Type B pancreatic cell (in vitro differentiated cells): ENCODE data around the gene WIZ. TPM values are rescaled to one million over a fixed set of nuclear protein-coding genes. Genes with fewer than 3 reads are reported as not detected.

ENCODE experiments used
- DNase-seq: peaks from one replicate; pipeline ENCODE4 v3.0.0; 2021; ENCODE audit warnings: mixed read lengths; ENCODE audit not compliant: unreplicated experiment; ENCODE audit errors: extremely low spot score
- H3K27ac Mint-ChIP-seq: 2 replicates; pipeline ENCODE4 v1.8.0; 2021; ENCODE audit warnings: mild to moderate bottlenecking, mixed read lengths
- H3K27me3 Mint-ChIP-seq: 2 replicates; pipeline ENCODE4 v1.8.0; 2021; ENCODE audit warnings: mixed read lengths
- H3K36me3 Mint-ChIP-seq: 2 replicates; pipeline ENCODE4 v1.8.0; 2021; ENCODE audit warnings: mixed read lengths
- H3K4me1 Mint-ChIP-seq: one replicate; pipeline ENCODE4 v1.8.0; 2021; ENCODE audit warnings: mixed read lengths; ENCODE audit not compliant: unreplicated experiment
- H3K4me3 Mint-ChIP-seq: 2 replicates; pipeline ENCODE4 v1.8.0; 2021; ENCODE audit warnings: mild to moderate bottlenecking, mixed read lengths
- H3K9me3 Mint-ChIP-seq: 2 replicates; pipeline ENCODE4 v1.8.0; 2021; ENCODE audit warnings: mixed read lengths
- CTCF ChIP-seq: fragments of 200-600 bp; sonication (generic); conservative IDR thresholded peaks from 2 replicates; pipeline ENCODE4 v1.5.0; 2021; ENCODE audit warnings: antibody characterized with exemption, mild to moderate bottlenecking
- total RNA-seq: library from RNA; stranded (reverse); gene quantifications from 2 replicates; pipeline ENCODE4 v1.2.1, GENCODE V29; 2021; ENCODE audit warnings: low replicate concordance

The WIZ gene
- total RNA-seq, 1 donor from 2014 or later = 45.8 TPM

GRCh38 chr19:15453091-15453578 is 3.4 kb upstream of the WIZ start:
- Mint-ChIP-seq H3K4me1 (peaks cover 13% of the 10 kb centered on the region), H3K36me3 (no peaks in the 10 kb centered on the region), H3K9me3 (peaks cover 6% of the 10 kb centered on the region), H3K4me3 (peak overlapping the region; percentile 64), H3K27me3 (peaks cover 56% of the 10 kb centered on the region), H3K27ac (no peak overlapping the region)
- DNase-seq = no peak
- TF ChIP-seq CTCF = peak; percentile 37

- TF ChIP-seq CTCF = no peak
- H3K27me3 Mint-ChIP-seq = peaks cover 51% of the 10 kb centered on the region
- H3K27ac Mint-ChIP-seq = peak overlapping the region; percentile 74
- peaks cover 6% of the 10 kb centered on the region for H3K9me3 Mint-ChIP-seq
- peak overlapping the region; percentile 75 for H3K4me3 Mint-ChIP-seq
- no peak for DNase-seq
- H3K36me3 Mint-ChIP-seq = no peaks in the 10 kb centered on the region
- peaks cover 13% of the 10 kb centered on the region for H3K4me1 Mint-ChIP-seq
These were observed 2.6 kb upstream of the WIZ start for GRCh38 chr19:15452111-15453047.

- Mint-ChIP-seq H3K4me3 (peak overlapping the region; percentile 95), H3K9me3 (peaks cover 6% of the 10 kb centered on the region), H3K4me1 (peaks cover 13% of the 10 kb centered on the region), H3K27ac (peak overlapping the region; percentile 88), H3K36me3 (no peaks in the 10 kb centered on the region), H3K27me3 (peaks cover 34% of the 10 kb centered on the region)
- TF ChIP-seq CTCF = no peak
- no peak for DNase-seq
These were observed 753 bp upstream of the WIZ start for GRCh38 chr19:15450528-15450890.

- Mint-ChIP-seq H3K27ac (peak overlapping the region; percentile 55), H3K4me3 (peak overlapping the region; percentile 85), H3K27me3 (peaks cover 19% of the 10 kb centered on the region), H3K9me3 (peaks cover 6% of the 10 kb centered on the region), H3K4me1 (peaks cover 13% of the 10 kb centered on the region), H3K36me3 (no peaks in the 10 kb centered on the region)
- DNase-seq = peak; percentile 71
- no peak for TF ChIP-seq CTCF
These were observed 757 bp downstream of the WIZ start for GRCh38 chr19:15448778-15449619.

- Mint-ChIP-seq H3K9me3 (peaks cover 6% of the 10 kb centered on the region), H3K4me3 (peak overlapping the region; percentile 85), H3K36me3 (no peaks in the 10 kb centered on the region), H3K27ac (peak overlapping the region; percentile 55), H3K27me3 (peaks cover 12% of the 10 kb centered on the region), H3K4me1 (peaks cover 13% of the 10 kb centered on the region)
- DNase-seq = no peak
- TF ChIP-seq CTCF = no peak
These were observed 1.5 kb downstream of the WIZ start for GRCh38 chr19:15448044-15448777.
